Transverse colon (tissue), 4 donors: ENCODE measurements around the gene USP47. TPM values are rescaled to one million over a fixed set of nuclear protein-coding genes. Genes with fewer than 3 reads are reported as not detected.

Experiments used
- DNase-seq: peaks from one replicate; pipeline ENCODE4 v3.0.0-alpha.2; 2019
- H3K27ac ChIP-seq, 4 donors: fragments of 200-600 bp; sonication (generic); 2 replicates each; pipeline ENCODE4 v1.5.1; 2016 to 2018; ENCODE audit warnings: inconsistent platforms in 4 of 4
- H3K27me3 ChIP-seq: fragments of 200-600 bp; sonication (generic); 2 replicates; pipeline ENCODE4 v1.5.1; 2017; ENCODE audit warnings: inconsistent platforms
- H3K36me3 ChIP-seq, 4 donors: fragments of 200-600 bp; sonication (generic); 2 replicates each; pipeline ENCODE4 v1.5.1; 2017 to 2019; ENCODE audit warnings: inconsistent platforms in 4 of 4
- H3K4me1 ChIP-seq, 4 donors: fragments of 200-600 bp; sonication (generic); 2 replicates each; pipeline ENCODE4 v1.5.1; 2017 to 2020; ENCODE audit warnings: inconsistent platforms in 4 of 4
- H3K4me3 ChIP-seq, 4 donors: fragments of 200-600 bp; sonication (generic); 1 replicate in 1 of 4; 2 replicates in 3 of 4; pipeline versions ENCODE4 v1.5.1 to v1.6.1; 2017 to 2019; ENCODE audit warnings: inconsistent platforms in 4 of 4
- H3K9me3 ChIP-seq, 2 donors: fragments of 200-600 bp; sonication (generic); 2 replicates each; pipeline ENCODE4 v1.5.1; 2017 to 2019; ENCODE audit warnings: inconsistent platforms in 2 of 2
- CTCF ChIP-seq, 5 experiments: fragments of 200-600 bp in 3 of 5; fragments of 450-650 bp in 2 of 5; sonication (generic) in 3 of 5; IDR thresholded peaks; 1 replicate in 2 of 5; 2 replicates in 3 of 5; pipeline ENCODE4 v1.5.1; 2016 to 2017; ENCODE audit warnings: antibody characterized with exemption in 5 of 5, inconsistent platforms in 3 of 5, mild to moderate bottlenecking in 2 of 5, moderate library complexity in 1 of 5
- EP300 ChIP-seq: sonication (generic); formaldehyde crosslinking; IDR thresholded peaks from one replicate; pipeline ENCODE4 v1.6.1; 2017; ENCODE audit warnings: antibody characterized with exemption, low read depth
- POLR2A ChIP-seq: fragments of 450-650 bp; IDR thresholded peaks from one replicate; pipeline ENCODE4 v1.6.1; 2016; ENCODE audit warnings: antibody characterized with exemption, mild to moderate bottlenecking, moderate library complexity
- POLR2AphosphoS5 ChIP-seq, 3 donors: sonication (generic); formaldehyde crosslinking; IDR thresholded peaks; one replicate each; pipeline ENCODE4 v1.6.1; 2016; ENCODE audit warnings: antibody characterized with exemption in 3 of 3
- WGBS, 2 donors: methylation state at CpG; one replicate each; pipeline ENCODE4 v1.1.5; 2018; ENCODE audit warnings: low coverage in 1 of 2; 5-methylcytosine and 5-hydroxymethylcytosine counted together
- in situ Hi-C, 4 donors: fragments of 200-750 bp; cut with MboI; loops; one replicate each; pipeline versions ENCODE4 v1.15.0 to v1.15.1; 2017; ENCODE audit warnings: low sequenced_read_pairs in 3 of 4, low pct_ligation_motif_present in 1 of 4, low pct_unique_long_range_greater_than_20kb in 1 of 4
- intact Hi-C: fragments of 100-400 bp; cut with DNase I; formaldehyde crosslinking; loops from one replicate; pipeline ENCODE4 v1.15.1; 2023; ENCODE audit warnings: low total_unique reads
- total RNA-seq, 4 donors: library from RNA; depleted of rRNA; stranded (reverse); fragments of >200 nt; gene quantifications; one replicate each; pipeline ENCODE4 v1.1.0, GENCODE V29; 2016

The USP47 gene
- total RNA-seq, 4 donors from 2014 or later: 42.6 to 85.1 (median 57.3) TPM

GRCh38 chr11:11808992-11809615 is 32.7 kb upstream of the USP47 start:
- H3K9me3 ChIP-seq: no peaks in the 10 kb centered on the region
- no peak for TF ChIP-seq EP300
- TF ChIP-seq POLR2AphosphoS5 (IDR thresholded peaks at IDR 0.05): no peak
- no peak for TF ChIP-seq POLR2A
- TF ChIP-seq CTCF (IDR thresholded peaks at IDR 0.05): no peak
- peaks cover 0 to 8% (median 1%) of the 10 kb centered on the region in 4 donors for H3K4me1 ChIP-seq
- no peaks in the 10 kb centered on the region for H3K27me3 ChIP-seq
- intact Hi-C loops: loop anchor here (10.0 kb wide), 2 partner anchors 46 to 466 kb away; no protein-coding TSS in a partner anchor
- no peak overlapping the region for H3K4me3 ChIP-seq
- no peaks in the 10 kb centered on the region for H3K36me3 ChIP-seq
- no peak for DNase-seq
- H3K27ac ChIP-seq: peak overlapping the region; percentile 16 to 61 (median 56)
- 62 to 73% methylated on average over 4 of the region's 4 CpGs for WGBS, 2 donors
- in situ Hi-C loops: loop anchor here in 2 of 4 donors (25.0 kb wide), 3 partner anchors 228 to 453 kb away; no protein-coding TSS in a partner anchor

DNA sequence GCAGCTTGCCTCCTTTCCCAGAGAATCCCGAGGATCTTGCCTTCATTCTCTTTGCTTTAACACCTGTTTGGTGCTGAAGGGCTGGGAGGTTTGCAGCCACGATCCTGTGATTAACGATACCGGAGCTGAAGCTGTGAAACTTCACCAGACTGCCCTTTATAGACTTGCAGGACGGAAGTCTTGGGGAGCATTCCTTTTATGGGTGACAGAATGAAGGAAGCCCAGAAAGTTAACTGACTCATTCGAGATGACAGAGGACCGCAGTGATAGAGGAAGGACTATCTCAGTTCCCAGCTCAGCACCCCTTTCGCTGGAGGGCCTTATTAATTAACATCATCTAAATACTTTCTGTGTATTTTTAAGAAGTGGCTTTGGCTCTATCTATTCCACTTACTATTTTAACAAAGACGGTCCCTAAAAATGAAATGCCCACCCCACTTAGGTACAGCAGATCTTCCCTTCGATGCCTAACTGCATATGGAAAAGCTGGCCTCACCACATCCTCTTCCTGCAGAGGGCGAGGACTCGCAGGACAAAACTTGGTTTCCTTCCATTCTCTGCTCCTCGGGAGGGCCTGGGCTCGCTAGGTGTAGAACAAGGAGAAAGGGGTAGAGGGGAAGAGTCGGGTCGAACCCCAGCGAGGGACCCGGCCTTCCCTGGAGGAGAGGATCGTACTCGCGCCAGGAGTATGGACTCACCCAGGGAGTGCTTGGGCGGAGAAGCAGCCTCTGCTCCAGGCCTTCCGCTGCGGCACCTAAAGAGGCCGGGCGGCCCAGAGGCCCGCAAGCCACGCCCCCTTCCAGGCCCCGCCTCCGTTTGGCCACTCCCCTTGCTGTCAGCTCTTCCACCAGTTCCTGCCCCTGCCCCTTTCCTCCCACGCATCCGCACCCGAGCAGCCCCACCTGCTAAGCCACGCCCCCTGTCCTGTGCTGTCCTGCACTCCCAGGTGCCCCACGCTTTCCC is 30.7 kb upstream of the USP47 start:
- Histone ChIP-seq H3K36me3 (no peaks in the 10 kb centered on the region), H3K4me3 (no peak overlapping the region), H3K27me3 (no peaks in the 10 kb centered on the region), H3K27ac (peak overlapping the region in 3 of 4 donors; percentile 21 to 72 (median 38)), H3K9me3 (no peaks in the 10 kb centered on the region), H3K4me1 (peaks cover 0 to 8% (median 1%) of the 10 kb centered on the region in 4 donors)
- 87 to 88% methylated on average over 6 to 35 of the region's 35 CpGs for WGBS, 2 donors
- in situ Hi-C loops (loop anchor here in 2 of 4 donors (25.0 kb wide), 3 partner anchors 226 to 451 kb away; no protein-coding TSS in a partner anchor), intact Hi-C loops (no loop called here)
- TF ChIP-seq POLR2AphosphoS5 (IDR thresholded peaks at IDR 0.05) (no peak), POLR2A (no peak), EP300 (no peak), CTCF (IDR thresholded peaks at IDR 0.05) (no peak)
- no peak for DNase-seq

GRCh38 chr11:11813288-11813962 is 28.3 kb upstream of the USP47 start:
- Histone ChIP-seq H3K4me1 (peaks cover 0 to 5% (median 1%) of the 10 kb centered on the region in 4 donors), H3K9me3 (no peaks in the 10 kb centered on the region), H3K36me3 (no peaks in the 10 kb centered on the region), H3K27me3 (no peaks in the 10 kb centered on the region), H3K27ac (peak overlapping the region; percentile 4 to 72 (median 60)), H3K4me3 (no peak overlapping the region)
- intact Hi-C loops (no loop called here), in situ Hi-C loops (loop anchor here in 2 of 4 donors (25.0 kb wide), 3 partner anchors 224 to 449 kb away; no protein-coding TSS in a partner anchor)
- TF ChIP-seq CTCF (IDR thresholded peaks at IDR 0.05): no peak
- TF ChIP-seq POLR2AphosphoS5 (IDR thresholded peaks at IDR 0.05): peak; percentile 69 to 76 (median 74)
- no peak for TF ChIP-seq POLR2A
- peak; percentile 24 for DNase-seq
- 23 to 49% methylated on average over 2 to 3 of the region's 3 CpGs for WGBS, 2 donors
